Left lung (tissue), 10 donors: ENCODE measurements around the gene PREX1. TPM values are rescaled to one million over a fixed set of nuclear protein-coding genes. Genes with fewer than 3 reads are reported as not detected.

ENCODE experiments used
- ATAC-seq: fragments of 200-7000 bp; cut with Tn5 transposase; one replicate; pipeline ENCODE4 v1.9.1; 2020; ENCODE audit warnings: moderate library complexity
- DNase-seq, 4 donors: peaks; one replicate each; pipeline ENCODE4 v3.0.0-alpha.2; 2013 to 2020
- H3K27ac ChIP-seq, 2 donors: fragments of 200-600 bp; sonication (generic) in 1 of 2; one replicate each; pipeline versions ENCODE4 v1.5.0 to v1.8.0; 2020 to 2021
- H3K27me3 ChIP-seq, 2 donors: fragments of 200-600 bp; sonication (generic) in 1 of 2; one replicate each; pipeline versions ENCODE4 v1.5.0 to v1.8.0; 2020 to 2021
- H3K36me3 ChIP-seq, 2 donors: fragments of 200-600 bp; sonication (generic) in 1 of 2; one replicate each; pipeline versions ENCODE4 v1.5.0 to v1.8.0; 2020 to 2021
- H3K4me1 ChIP-seq, 2 donors: fragments of 200-600 bp; one replicate each; pipeline ENCODE4 v1.8.0; 2021
- H3K4me3 ChIP-seq, 2 donors: fragments of 200-600 bp; sonication (generic) in 1 of 2; one replicate each; pipeline versions ENCODE4 v1.5.0 to v1.8.0; 2020 to 2021; ENCODE audit warnings: mild to moderate bottlenecking in 1 of 2
- H3K9me3 ChIP-seq, 2 donors: fragments of 200-600 bp; sonication (generic) in 1 of 2; one replicate each; pipeline versions ENCODE4 v1.5.0 to v1.8.0; 2020 to 2021
- intact Hi-C, 2 donors: fragments of 100-400 bp; cut with DNase I; formaldehyde crosslinking; loops; one replicate each; pipeline versions ENCODE4 v1.11.2 to v1.14.2; 2022
- polyA plus RNA-seq, 6 donors: library from polyadenylated mRNA; unstranded; fragments of 120-200 nt; gene quantifications; one replicate each; pipeline ENCODE4 v1.2.1, GENCODE V29; 2013; ENCODE audit not compliant: insufficient read length in 6 of 6
- total RNA-seq, 2 donors: library from RNA; stranded (reverse); fragmentation: NEBNext Ultra II Directional; extraction: Animal tissue kit (Norgen Biotek cat#: 25700); gene quantifications; one replicate each; pipeline ENCODE4 v1.2.1, GENCODE V29; 2021
- TF ChIP-seq, protein P1 (sequence below), 2 donors: fragments of 200-600 bp; sonication (generic) in 1 of 2; IDR thresholded peaks; one replicate each; pipeline versions ENCODE4 v1.5.0 to v1.8.0; 2021; ENCODE audit warnings: antibody characterized with exemption in 2 of 2
- donor health status: DM: no; HTN: yes; CAD: no.
- donor health status: DM: no; HTN: no; CAD: no.

PREX1 gene
- total and polyA plus RNA-seq, 8 donors: 20.3 to 111 (median 26.1) TPM

DNA sequence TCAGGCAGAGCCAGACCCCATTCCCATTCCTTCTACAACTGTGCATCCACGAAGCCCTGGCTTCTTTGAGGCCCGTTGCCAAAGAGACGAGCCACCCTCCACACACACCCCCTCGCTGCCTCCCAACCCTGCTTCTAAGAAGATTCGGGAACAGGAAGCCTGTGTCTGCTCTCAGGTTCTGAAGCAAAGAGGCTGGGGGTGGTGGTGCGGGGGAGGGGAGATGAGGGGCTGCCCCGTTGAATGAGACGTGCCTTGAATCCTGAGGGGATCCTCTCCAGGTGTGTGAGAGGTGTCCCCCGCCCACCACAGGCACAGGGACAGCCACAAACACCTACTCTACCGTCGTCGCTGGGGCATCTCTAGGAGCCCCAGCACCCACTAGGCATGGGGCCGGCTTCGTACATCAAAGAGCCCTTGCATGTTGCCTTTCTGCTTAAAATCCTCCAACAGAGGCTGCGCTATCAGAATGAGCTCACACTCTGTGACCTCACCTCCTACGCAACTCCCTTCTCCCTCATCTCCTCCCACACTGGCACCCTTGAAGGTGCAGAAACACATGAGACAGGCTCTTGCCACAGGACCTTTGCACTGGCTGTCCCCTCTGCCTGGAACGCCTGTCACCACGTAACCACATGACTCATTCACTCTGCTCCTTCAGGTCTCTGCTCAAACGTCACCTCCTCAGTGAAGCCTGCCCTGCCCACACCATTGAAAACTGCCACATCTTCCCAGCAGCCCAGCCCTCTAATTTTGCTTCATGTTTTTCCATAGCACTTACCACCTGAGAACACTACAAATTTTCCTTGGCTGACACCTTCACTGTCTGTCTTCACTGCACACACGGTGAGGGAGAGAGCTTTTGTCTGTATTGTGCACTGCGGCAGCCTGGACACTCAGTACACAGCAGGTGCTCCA lies 58.5 kb downstream of the PREX1 start:
- Histone ChIP-seq H3K9me3 (no peaks in the 10 kb centered on the region), H3K27me3 (peaks cover 0 to 39% of the 10 kb centered on the region in 2 donors), H3K27ac (peak overlapping the region; percentile 19 to 87), H3K36me3 (no peaks in the 10 kb centered on the region), H3K4me3 (no peak overlapping the region), H3K4me1 (peaks cover 10 to 100% of the 10 kb centered on the region in 2 donors)
- TF ChIP-seq, protein P1, sequence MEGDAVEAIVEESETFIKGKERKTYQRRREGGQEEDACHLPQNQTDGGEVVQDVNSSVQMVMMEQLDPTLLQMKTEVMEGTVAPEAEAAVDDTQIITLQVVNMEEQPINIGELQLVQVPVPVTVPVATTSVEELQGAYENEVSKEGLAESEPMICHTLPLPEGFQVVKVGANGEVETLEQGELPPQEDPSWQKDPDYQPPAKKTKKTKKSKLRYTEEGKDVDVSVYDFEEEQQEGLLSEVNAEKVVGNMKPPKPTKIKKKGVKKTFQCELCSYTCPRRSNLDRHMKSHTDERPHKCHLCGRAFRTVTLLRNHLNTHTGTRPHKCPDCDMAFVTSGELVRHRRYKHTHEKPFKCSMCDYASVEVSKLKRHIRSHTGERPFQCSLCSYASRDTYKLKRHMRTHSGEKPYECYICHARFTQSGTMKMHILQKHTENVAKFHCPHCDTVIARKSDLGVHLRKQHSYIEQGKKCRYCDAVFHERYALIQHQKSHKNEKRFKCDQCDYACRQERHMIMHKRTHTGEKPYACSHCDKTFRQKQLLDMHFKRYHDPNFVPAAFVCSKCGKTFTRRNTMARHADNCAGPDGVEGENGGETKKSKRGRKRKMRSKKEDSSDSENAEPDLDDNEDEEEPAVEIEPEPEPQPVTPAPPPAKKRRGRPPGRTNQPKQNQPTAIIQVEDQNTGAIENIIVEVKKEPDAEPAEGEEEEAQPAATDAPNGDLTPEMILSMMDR (IDR thresholded peaks at IDR 0.05): no peak
- intact Hi-C loops: no loop called here
- peak; percentile 4 for ATAC-seq
- DNase-seq: peak in 2 of 4 donors; percentile 58 to 82

DNA sequence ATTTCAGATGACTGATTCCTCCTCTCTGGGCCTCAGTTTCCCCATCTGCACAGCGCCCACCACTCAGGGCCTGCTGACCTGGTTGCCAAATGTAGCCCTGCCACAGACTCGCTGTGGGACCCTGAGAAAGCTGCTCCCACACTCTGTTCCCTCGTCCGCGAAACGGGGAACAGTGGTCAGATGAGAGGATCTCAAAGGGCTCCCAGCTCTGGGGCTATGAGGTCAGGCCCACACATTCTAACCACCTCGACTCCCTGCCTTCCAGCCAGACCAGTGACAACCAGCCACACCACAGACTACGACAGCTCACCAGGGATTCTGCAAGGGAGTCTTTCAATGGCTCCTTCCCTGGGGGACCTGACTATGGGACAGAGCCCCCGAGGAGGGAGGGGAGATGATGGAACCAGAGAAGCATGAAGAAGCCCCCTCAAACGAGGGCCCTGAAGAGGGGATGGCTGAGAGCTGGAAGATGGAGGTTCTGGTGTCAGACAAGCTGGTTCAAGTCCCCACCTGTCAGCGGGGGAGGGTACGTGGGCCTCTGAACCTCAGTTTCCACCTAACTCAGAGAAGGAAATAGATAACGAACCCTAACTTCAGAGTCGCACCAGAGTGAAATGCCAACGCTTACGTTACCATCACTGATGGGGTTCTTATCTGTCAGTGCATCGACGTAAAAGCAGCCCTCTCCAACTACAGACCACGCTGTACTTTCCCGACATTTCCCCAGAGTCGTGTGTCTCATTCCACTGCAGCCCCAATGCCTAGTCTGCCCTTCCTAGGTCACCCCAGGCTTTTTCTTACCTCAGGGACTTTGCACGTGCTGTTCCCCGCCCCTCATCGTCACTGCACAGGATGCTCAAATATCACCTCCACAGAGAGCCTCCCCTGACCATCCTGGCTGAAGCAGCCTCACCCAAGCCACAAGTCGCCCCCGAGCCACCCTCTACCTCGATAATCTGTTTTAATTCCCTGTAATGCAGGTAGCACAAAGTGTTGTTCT lies 60.5 kb downstream of the PREX1 start:
- H3K36me3 ChIP-seq: no peaks in the 10 kb centered on the region
- peaks cover 10 to 100% of the 10 kb centered on the region in 2 donors for H3K4me1 ChIP-seq
- no peaks in the 10 kb centered on the region for H3K9me3 ChIP-seq
- no peak overlapping the region for H3K4me3 ChIP-seq
- TF ChIP-seq, protein P1 (IDR thresholded peaks at IDR 0.05): no peak
- intact Hi-C loops: no loop called here
- ATAC-seq (no peak), DNase-seq (no peak)
- H3K27me3 ChIP-seq: peaks cover 0 to 36% of the 10 kb centered on the region in 2 donors
- H3K27ac ChIP-seq: peak overlapping the region in 1 of 2 donors; percentile 87

DNA sequence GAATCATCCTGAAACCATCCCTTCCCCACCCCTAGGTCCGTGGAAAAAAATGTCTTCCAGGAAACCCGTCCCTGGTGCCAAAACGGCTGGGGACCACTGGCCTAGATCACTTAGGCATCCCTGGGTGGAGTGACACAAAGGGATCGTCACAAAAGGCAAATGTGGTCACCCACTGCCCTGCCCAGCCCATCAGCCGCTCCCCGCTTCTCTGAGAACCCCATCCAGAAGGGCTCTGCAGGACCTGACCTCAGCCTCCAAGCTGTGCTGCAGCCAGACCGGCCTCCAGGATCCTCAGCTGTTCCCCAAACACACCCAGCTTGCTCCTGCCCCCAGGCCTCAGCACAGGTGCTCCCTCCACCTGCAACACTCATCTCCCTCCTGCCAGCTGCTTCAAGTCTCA lies 61.6 kb downstream of the PREX1 start:
- Histone ChIP-seq H3K4me3 (no peak overlapping the region), H3K27me3 (peaks cover 0 to 27% of the 10 kb centered on the region in 2 donors), H3K36me3 (no peaks in the 10 kb centered on the region), H3K4me1 (peaks cover 7 to 100% of the 10 kb centered on the region in 2 donors), H3K9me3 (no peaks in the 10 kb centered on the region), H3K27ac (peak overlapping the region in 1 of 2 donors; percentile 87)
- DNase-seq (no peak), ATAC-seq (no peak)
- intact Hi-C loops: no loop called here
- TF ChIP-seq, protein P1 (IDR thresholded peaks at IDR 0.05): no peak

DNA sequence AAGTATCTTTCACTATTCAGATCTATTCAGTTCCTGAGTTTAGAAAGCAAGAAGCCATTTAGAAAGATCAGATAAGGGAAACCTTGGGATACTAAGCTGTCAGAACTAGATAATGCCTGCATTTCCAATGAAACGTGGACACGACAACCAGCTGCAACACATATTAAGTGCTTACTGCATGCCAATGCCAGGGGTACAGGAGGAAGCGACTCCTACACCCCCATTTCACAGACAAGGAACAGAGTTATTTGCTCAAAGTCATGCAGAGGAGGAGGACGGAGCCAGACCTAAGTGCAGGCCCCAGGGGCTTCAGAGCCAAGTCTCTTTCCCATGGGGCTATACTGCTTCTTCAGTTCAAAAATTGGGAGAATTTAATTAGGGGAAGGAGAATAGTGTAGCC lies 62.4 kb downstream of the PREX1 start:
- ATAC-seq: no peak
- peaks cover 0 to 100% of the 10 kb centered on the region in 2 donors for H3K4me1 ChIP-seq
- peaks cover 0 to 19% of the 10 kb centered on the region in 2 donors for H3K27me3 ChIP-seq
- H3K4me3 ChIP-seq: no peak overlapping the region
- H3K36me3 ChIP-seq: no peaks in the 10 kb centered on the region
- DNase-seq: no peak
- no peaks in the 10 kb centered on the region for H3K9me3 ChIP-seq
- peak overlapping the region in 1 of 2 donors; percentile 87 for H3K27ac ChIP-seq
- intact Hi-C loops: no loop called here
- TF ChIP-seq, protein P1 (IDR thresholded peaks at IDR 0.05): no peak
